Neutrophil (primary cell): ENCODE measurements around the gene GNAT1.

Experiments used
- H3K27ac ChIP-seq: fragments of 200-600 bp; sonication (generic); 2 replicates; pipeline ENCODE4 v1.5.1; 2016; ENCODE audit warnings: mild to moderate bottlenecking, moderate library complexity
- H3K27me3 ChIP-seq: fragments of 200-600 bp; sonication (generic); 2 replicates; pipeline ENCODE4 v1.6.0; 2016; ENCODE audit warnings: mild to moderate bottlenecking
- H3K36me3 ChIP-seq: fragments of 200-600 bp; sonication (generic); 2 replicates; pipeline ENCODE4 v1.5.1; 2017
- H3K4me1 ChIP-seq, 2 experiments: fragments of 200-600 bp in 1 of 2; sonication (generic) in 1 of 2; 1 replicate in 1 of 2; 2 replicates in 1 of 2; pipeline versions ENCODE4 v1.5.1 to v1.6.1; 2013 to 2016; ENCODE audit warnings: low read depth in 1 of 2, low read length in 1 of 2, mild to moderate bottlenecking in 1 of 2, moderate library complexity in 1 of 2; ENCODE audit not compliant: control insufficient read depth in 1 of 2, insufficient read depth in 1 of 2
- H3K4me3 ChIP-seq, 2 experiments: fragments of 200-600 bp in 1 of 2; sonication (generic) in 1 of 2; 1 replicate in 1 of 2; 2 replicates in 1 of 2; pipeline ENCODE4 v1.5.1; 2013 to 2016; ENCODE audit warnings: low read depth in 1 of 2, low read length in 1 of 2, mild to moderate bottlenecking in 1 of 2, moderate library complexity in 1 of 2
- H3K9me3 ChIP-seq: fragments of 200-600 bp; sonication (generic); 2 replicates; pipeline ENCODE4 v1.5.1; 2016
- CTCF ChIP-seq: fragments of 200-600 bp; sonication (generic); IDR thresholded peaks from 2 replicates; pipeline ENCODE4 v1.5.1; 2016; ENCODE audit warnings: antibody characterized with exemption

GNAT1 gene

GRCh38 chr3:50167841-50168209 is 23.6 kb upstream of the GNAT1 start:
- Histone ChIP-seq H3K27me3 (no peaks in the 10 kb centered on the region), H3K27ac (no peak overlapping the region), H3K4me1 (no peaks in the 10 kb centered on the region), H3K9me3 (no peaks in the 10 kb centered on the region), H3K4me3 (no peak overlapping the region), H3K36me3 (no peaks in the 10 kb centered on the region)
- no peak for TF ChIP-seq CTCF

- Histone ChIP-seq H3K9me3 (no peaks in the 10 kb centered on the region), H3K4me1 (no peaks in the 10 kb centered on the region)
These were observed 23.0 kb upstream of the GNAT1 start for GRCh38 chr3:50168388-50168787.

GRCh38 chr3:50168791-50169190 is 22.6 kb upstream of the GNAT1 start:
- Histone ChIP-seq H3K4me3 (no peak overlapping the region), H3K9me3 (no peaks in the 10 kb centered on the region), H3K4me1 (peaks cover 0 to 2% of the 10 kb centered on the region in 2 experiments), H3K36me3 (no peaks in the 10 kb centered on the region), H3K27me3 (no peaks in the 10 kb centered on the region), H3K27ac (no peak overlapping the region)
- TF ChIP-seq CTCF, result no peak

More at GRCh38 chr3:50168388-50168787, 23.0 kb upstream of the GNAT1 start:
- Histone ChIP-seq H3K4me3 (no peak overlapping the region), H3K27ac (no peak overlapping the region), H3K36me3 (no peaks in the 10 kb centered on the region), H3K27me3 (no peaks in the 10 kb centered on the region)
- TF ChIP-seq CTCF, result no peak

- Histone ChIP-seq H3K4me1 (peaks cover 0 to 4% of the 10 kb centered on the region in 2 experiments), H3K36me3 (no peaks in the 10 kb centered on the region)
- TF ChIP-seq CTCF, result no peak
These were observed 22.1 kb upstream of the GNAT1 start for GRCh38 chr3:50169232-50169832.

GRCh38 chr3:50169858-50170257 is 21.6 kb upstream of the GNAT1 start:
- no peak for TF ChIP-seq CTCF
- H3K36me3 ChIP-seq, result no peaks in the 10 kb centered on the region
- no peak overlapping the region for H3K27ac ChIP-seq
- no peaks in the 10 kb centered on the region for H3K9me3 ChIP-seq
- H3K4me1 ChIP-seq, result peaks cover 0 to 4% of the 10 kb centered on the region in 2 experiments
- H3K27me3 ChIP-seq, result no peaks in the 10 kb centered on the region
- H3K4me3 ChIP-seq, result no peak overlapping the region

More at GRCh38 chr3:50169232-50169832, 22.1 kb upstream of the GNAT1 start:
- Histone ChIP-seq H3K27me3 (no peaks in the 10 kb centered on the region), H3K9me3 (no peaks in the 10 kb centered on the region), H3K27ac (no peak overlapping the region), H3K4me3 (no peak overlapping the region)
